SU-DHL-6 (cell line): Measurements from ENCODE around the gene BRCA1.

Source experiments
- H2AFZ ChIP-seq: fragments of 200-600 bp; sonication (generic); 2 replicates; pipeline ENCODE4 v1.6.1; 2014; ENCODE audit warnings: low read depth, mild to moderate bottlenecking, moderate library complexity, mixed read lengths, antibody characterized with exemption, low read length; ENCODE audit not compliant: severe bottlenecking
- H3F3A ChIP-seq: fragments of 200-600 bp; shearing (Covaris generic); 2 replicates; pipeline ENCODE4 v1.6.0; 2016; ENCODE audit warnings: antibody characterized with exemption, mild to moderate bottlenecking; ENCODE audit not compliant: insufficient read depth
- H3K27ac ChIP-seq: fragments of 200-600 bp; sonication (generic); 2 replicates; pipeline ENCODE4 v1.5.1; 2016; ENCODE audit warnings: low read depth, mild to moderate bottlenecking, low read length, moderate library complexity, mixed read lengths
- H3K27me3 ChIP-seq: fragments of 200-600 bp; sonication (generic), shearing (Covaris generic); 2 replicates; pipeline ENCODE4 v1.6.0; 2014; ENCODE audit warnings: mild to moderate bottlenecking, low read length
- H3K36me3 ChIP-seq: fragments of 200-600 bp; sonication (generic); 2 replicates; pipeline ENCODE4 v1.6.1; 2014; ENCODE audit warnings: mild to moderate bottlenecking, low read length, mixed read lengths
- H3K4me2 ChIP-seq: fragments of 300-600, 200-600 bp; shearing (Covaris generic), sonication (generic); 2 replicates; pipeline ENCODE4 v1.6.0; 2014; ENCODE audit warnings: low read length, low read depth, mild to moderate bottlenecking; ENCODE audit not compliant: poor library complexity, severe bottlenecking
- H3K4me3 ChIP-seq: fragments of 200-600 bp; sonication (generic); 2 replicates; pipeline ENCODE4 v1.5.1; 2014; ENCODE audit warnings: antibody characterized with exemption, low read length, mild to moderate bottlenecking, mixed read lengths; ENCODE audit not compliant: insufficient read depth, poor library complexity, severe bottlenecking
- H3K79me2 ChIP-seq: fragments of 200-600 bp; sonication (generic); 2 replicates; pipeline ENCODE4 v1.6.1; 2014; ENCODE audit warnings: mild to moderate bottlenecking, low read length, moderate library complexity; ENCODE audit not compliant: insufficient read depth
- H3K9ac ChIP-seq: fragments of 200-600 bp; sonication (generic); 2 replicates; pipeline ENCODE4 v1.7.0; 2014; ENCODE audit warnings: mild to moderate bottlenecking, low read length
- H3K9me2 ChIP-seq: fragments of 200-600 bp; sonication (generic); replicated peaks from 2 replicates; pipeline ENCODE4 v1.6.1; 2014; ENCODE audit warnings: low read length; ENCODE audit not compliant: insufficient read depth
- H3K9me3 ChIP-seq: fragments of 200-600 bp; sonication (generic); 2 replicates; pipeline ENCODE4 v1.6.1; 2014; ENCODE audit warnings: low read length, mixed read lengths; ENCODE audit not compliant: insufficient read depth
- H4K20me1 ChIP-seq: fragments of 200-600 bp; sonication (generic); 2 replicates; pipeline ENCODE4 v1.6.1; 2014; ENCODE audit warnings: low read depth, mild to moderate bottlenecking, antibody characterized with exemption, low read length, moderate library complexity, mixed read lengths
- CTCF ChIP-seq: fragments of 200-600 bp; sonication (generic); IDR thresholded peaks from one replicate; pipeline ENCODE4 v1.5.1; 2017; ENCODE audit warnings: antibody characterized with exemption, mild to moderate bottlenecking, low read length, moderate library complexity; ENCODE audit not compliant: insufficient read depth, poor library complexity, severe bottlenecking
- EZH2phosphoT487 ChIP-seq: fragments of 200-600 bp; sonication (generic), shearing (Covaris generic); conservative IDR thresholded peaks from 2 replicates; pipeline ENCODE4 v1.6.1; 2018; ENCODE audit warnings: mild to moderate bottlenecking, antibody characterized with exemption, low read length, moderate library complexity, mixed read lengths

The BRCA1 gene

GRCh38 chr17:43028221-43028861 is 96.8 kb downstream of the BRCA1 start:
- no peak overlapping the region for H2AFZ ChIP-seq
- H3K9ac ChIP-seq = no peak overlapping the region
- H3K9me3 ChIP-seq = no peaks in the 10 kb centered on the region
- H3K27ac ChIP-seq = no peak overlapping the region
- H3K36me3 ChIP-seq = no peaks in the 10 kb centered on the region
- H3K4me2 ChIP-seq = no peak overlapping the region
- no peaks in the 10 kb centered on the region for H4K20me1 ChIP-seq
- no peaks in the 10 kb centered on the region; the same call in 1 of the 2 replicates for H3F3A ChIP-seq
- H3K27me3 ChIP-seq = no peaks in the 10 kb centered on the region
- no peaks in the 10 kb centered on the region for H3K9me2 ChIP-seq
- TF ChIP-seq EZH2phosphoT487 (no peak), CTCF (no peak)
- no peak overlapping the region for H3K4me3 ChIP-seq
- no peaks in the 10 kb centered on the region for H3K79me2 ChIP-seq

GRCh38 chr17:43027091-43028032 is 97.8 kb downstream of the BRCA1 start:
- no peaks in the 10 kb centered on the region for H4K20me1 ChIP-seq
- no peak overlapping the region for H2AFZ ChIP-seq
- no peak overlapping the region for H3K27ac ChIP-seq
- no peaks in the 10 kb centered on the region; the same call in 1 of the 2 replicates for H3F3A ChIP-seq
- H3K9ac ChIP-seq = no peak overlapping the region
- H3K4me2 ChIP-seq = no peak overlapping the region
- H3K9me2 ChIP-seq = no peaks in the 10 kb centered on the region
- no peaks in the 10 kb centered on the region for H3K79me2 ChIP-seq
- no peak overlapping the region for H3K4me3 ChIP-seq
- H3K27me3 ChIP-seq = no peaks in the 10 kb centered on the region
- TF ChIP-seq EZH2phosphoT487 = no peak
- H3K9me3 ChIP-seq = no peaks in the 10 kb centered on the region
- no peaks in the 10 kb centered on the region for H3K36me3 ChIP-seq

GRCh38 chr17:43026595-43026994 is 98.6 kb downstream of the BRCA1 start:
- Histone ChIP-seq H2AFZ (no peak overlapping the region), H3F3A (no peaks in the 10 kb centered on the region; the same call in 1 of the 2 replicates), H3K36me3 (no peaks in the 10 kb centered on the region), H3K9me2 (no peaks in the 10 kb centered on the region), H3K27ac (no peak overlapping the region), H3K27me3 (no peaks in the 10 kb centered on the region), H3K4me3 (no peak overlapping the region), H3K79me2 (no peaks in the 10 kb centered on the region), H3K9ac (no peak overlapping the region), H3K9me3 (no peaks in the 10 kb centered on the region), H3K4me2 (no peak overlapping the region), H4K20me1 (no peaks in the 10 kb centered on the region)
- TF ChIP-seq EZH2phosphoT487 (no peak), CTCF (no peak)
